Activated B cell treated with CpG ODN at 0.5 μM for 24 hours (primary cell): ENCODE results near the gene UFC1. TPM values are rescaled to one million over a fixed set of nuclear protein-coding genes. Genes with fewer than 3 reads are reported as not detected.

ENCODE experiments used
- ATAC-seq: fragments of 200-7000 bp; cut with Tn5 transposase; one replicate; pipeline ENCODE4 v1.10.0; 2021; ENCODE audit warnings: low read depth, mild to moderate bottlenecking, moderate library complexity
- CTCF ChIA-PET: fragments of 350-600 bp; sonication (Branson Sonifier 250); formaldehyde crosslinking; loops from one replicate; lab custom pipeline; 2021; ENCODE audit warnings: antibody characterized with exemption; lab: Charles Lee
- POLR2A ChIA-PET: fragments of 350-600 bp; sonication (Branson Sonifier 250); formaldehyde crosslinking; loops from one replicate; lab custom pipeline; 2021; ENCODE audit warnings: antibody characterized with exemption; lab: Charles Lee
- DNase-seq: peaks from one replicate; pipeline ENCODE4 v3.0.0; 2022
- H3K27ac Mint-ChIP-seq: one replicate; pipeline ENCODE4 v1.8.0; 2020; ENCODE audit warnings: mixed read lengths
- H3K27me3 Mint-ChIP-seq: one replicate; pipeline ENCODE4 v1.8.0; 2021; ENCODE audit warnings: mixed read lengths
- H3K36me3 Mint-ChIP-seq: one replicate; pipeline ENCODE4 v1.8.0; 2021; ENCODE audit warnings: low read depth, mixed read lengths
- H3K4me1 Mint-ChIP-seq: one replicate; pipeline ENCODE4 v1.8.0; 2021; ENCODE audit warnings: mixed read lengths
- H3K4me3 Mint-ChIP-seq: one replicate; pipeline ENCODE4 v1.8.0; 2020; ENCODE audit warnings: mild to moderate bottlenecking, mixed read lengths
- H3K9me3 Mint-ChIP-seq: one replicate; pipeline ENCODE4 v1.8.0; 2020; ENCODE audit warnings: mixed read lengths
- intact Hi-C: fragments of 100-400 bp; cut with micrococcal nuclease; formaldehyde crosslinking; loops from one replicate; pipeline ENCODE4 v1.15.1; 2024
- total RNA-seq: library from RNA; stranded (reverse); gene quantifications from 2 replicates; pipeline ENCODE4 v1.2.3, GENCODE V29; 2022
- TF ChIP-seq, protein P1 (sequence below): fragments of 200-600 bp; IDR thresholded peaks from one replicate; pipeline ENCODE4 v1.8.0; 2022; ENCODE audit warnings: antibody characterized with exemption, mild to moderate bottlenecking

Gene UFC1
- total RNA-seq, 1 donor from 2014 or later = 107 TPM

GRCh38 chr1:161128591-161129420 lies 25.0 kb upstream of the UFC1 start:
- CTCF ChIA-PET = no interaction called here
- Mint-ChIP-seq H3K9me3 (no peaks in the 10 kb centered on the region), H3K27ac (no peak overlapping the region), H3K4me1 (peaks cover 46% of the 10 kb centered on the region), H3K27me3 (no peaks in the 10 kb centered on the region), H3K36me3 (peaks cover 65% of the 10 kb centered on the region), H3K4me3 (no peak overlapping the region)
- TF ChIP-seq, protein P1, sequence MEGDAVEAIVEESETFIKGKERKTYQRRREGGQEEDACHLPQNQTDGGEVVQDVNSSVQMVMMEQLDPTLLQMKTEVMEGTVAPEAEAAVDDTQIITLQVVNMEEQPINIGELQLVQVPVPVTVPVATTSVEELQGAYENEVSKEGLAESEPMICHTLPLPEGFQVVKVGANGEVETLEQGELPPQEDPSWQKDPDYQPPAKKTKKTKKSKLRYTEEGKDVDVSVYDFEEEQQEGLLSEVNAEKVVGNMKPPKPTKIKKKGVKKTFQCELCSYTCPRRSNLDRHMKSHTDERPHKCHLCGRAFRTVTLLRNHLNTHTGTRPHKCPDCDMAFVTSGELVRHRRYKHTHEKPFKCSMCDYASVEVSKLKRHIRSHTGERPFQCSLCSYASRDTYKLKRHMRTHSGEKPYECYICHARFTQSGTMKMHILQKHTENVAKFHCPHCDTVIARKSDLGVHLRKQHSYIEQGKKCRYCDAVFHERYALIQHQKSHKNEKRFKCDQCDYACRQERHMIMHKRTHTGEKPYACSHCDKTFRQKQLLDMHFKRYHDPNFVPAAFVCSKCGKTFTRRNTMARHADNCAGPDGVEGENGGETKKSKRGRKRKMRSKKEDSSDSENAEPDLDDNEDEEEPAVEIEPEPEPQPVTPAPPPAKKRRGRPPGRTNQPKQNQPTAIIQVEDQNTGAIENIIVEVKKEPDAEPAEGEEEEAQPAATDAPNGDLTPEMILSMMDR = no peak
- no peak for DNase-seq
- POLR2A ChIA-PET = interaction anchor here (0.7 to 2.2 kb wide), 3 partner anchors 11 to 83 kb away, joined by 4 to 8 read pairs (median 6); partner anchors contain the start of genes NIT1, PFDN2 and USF1
- intact Hi-C loops = no loop called here
- ATAC-seq = no peak

GRCh38 chr1:161130266-161130665 lies 23.5 kb upstream of the UFC1 start:
- intact Hi-C loops = no loop called here
- DNase-seq (no peak), ATAC-seq (no peak)
- peaks cover 48% of the 10 kb centered on the region for H3K4me1 Mint-ChIP-seq
- H3K27me3 Mint-ChIP-seq = no peaks in the 10 kb centered on the region
- POLR2A ChIA-PET = interaction anchor here (0.6 to 1.0 kb wide), 2 partner anchors 9 to 20 kb away, joined by 3 to 4 read pairs; no protein-coding TSS in a partner anchor
- peaks cover 51% of the 10 kb centered on the region for H3K36me3 Mint-ChIP-seq
- TF ChIP-seq, protein P1 = no peak
- CTCF ChIA-PET = no interaction called here
- peak overlapping the region; percentile 13 for H3K27ac Mint-ChIP-seq
- H3K9me3 Mint-ChIP-seq = no peaks in the 10 kb centered on the region
- H3K4me3 Mint-ChIP-seq = peak overlapping the region; percentile 17

DNA sequence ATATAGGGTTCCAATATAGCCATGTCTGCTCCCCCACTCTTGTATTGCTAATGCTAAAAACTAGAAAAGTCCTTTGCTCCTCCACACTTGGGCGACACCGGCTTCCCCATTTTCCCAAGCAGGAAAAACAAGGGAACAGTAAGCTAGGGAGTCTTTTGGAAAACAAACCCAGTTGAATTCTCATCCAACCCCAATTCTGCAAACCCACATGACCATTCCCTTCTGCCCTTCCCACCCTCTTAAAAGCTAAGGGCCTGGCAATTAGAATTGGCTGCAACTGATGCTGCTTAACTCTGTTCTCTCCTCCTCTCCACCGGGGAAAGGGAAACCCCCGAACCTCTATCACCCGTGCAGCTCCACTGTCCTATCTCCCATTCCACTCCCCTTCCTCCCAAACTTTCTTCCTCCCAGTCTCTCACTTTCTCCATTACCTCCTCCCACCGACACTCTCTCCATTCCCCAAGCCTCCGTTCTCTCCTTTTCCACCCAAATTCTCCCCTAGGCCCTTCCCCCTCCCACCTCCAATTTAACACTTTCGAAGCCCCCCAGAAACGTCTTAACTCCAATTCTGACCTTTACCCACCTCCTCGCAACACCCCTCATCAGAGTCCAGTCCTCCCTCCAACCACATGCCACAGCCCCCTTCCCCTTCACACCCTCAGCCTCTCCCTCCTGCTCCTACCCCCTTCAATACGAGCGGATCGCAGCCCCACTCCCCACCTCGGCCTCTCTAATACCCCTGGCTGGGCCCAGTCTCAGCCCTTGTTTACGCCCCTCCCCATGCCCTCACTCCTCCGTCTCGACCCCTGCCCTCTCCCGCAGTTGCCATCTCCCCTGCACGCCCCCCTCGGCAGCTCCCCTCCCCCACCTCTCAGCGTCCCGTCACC lies 22.0 kb upstream of the UFC1 start:
- Mint-ChIP-seq H3K4me1 (peaks cover 41% of the 10 kb centered on the region), H3K36me3 (peaks cover 43% of the 10 kb centered on the region)
- TF ChIP-seq, protein P1 = no peak

GRCh38 chr1:161132410-161133219 lies 21.2 kb upstream of the UFC1 start, which contains the start of gene DEDD:
TSS of gene DEDD (minus strand) at chr1:161132667. CDS start at chr1:161124462, 8,205 bp downstream.
- ATAC-seq = peak; percentile 92
- H3K27me3 Mint-ChIP-seq = no peaks in the 10 kb centered on the region
- peak; percentile 88 for DNase-seq
- no peaks in the 10 kb centered on the region for H3K9me3 Mint-ChIP-seq
- intact Hi-C loops = loop anchor here (1.0 to 2.0 kb wide), 8 partner anchors 14 to 296 kb away; partner anchors contain the start of genes ARHGAP30, B4GALT3, KLHDC9 and NIT1
- TF ChIP-seq, protein P1 = no peak
- ChIA-PET POLR2A (interaction anchor here (0.5 to 3.5 kb wide), 25 partner anchors 8 to 1042 kb away, joined by 3 to 41 read pairs (median 5); partner anchors contain the start of genes ARHGAP30, B4GALT3, KLHDC9 and NDUFS2), CTCF (interaction anchor here (0.7 to 2.4 kb wide), 6 partner anchors 15 to 381 kb away, joined by 3 to 7 read pairs (median 5); partner anchors contain the start of genes NIT1 and PFDN2)
- H3K27ac Mint-ChIP-seq = no peak within 1 kb of the TSS
- H3K4me3 Mint-ChIP-seq = no peak within 1 kb of the TSS
- H3K36me3 Mint-ChIP-seq = peaks cover 34% of the 10 kb centered on the region
- peaks cover 33% of the 10 kb centered on the region for H3K4me1 Mint-ChIP-seq

More for the DNA sequence above, 22.0 kb upstream of the UFC1 start:
- H3K9me3 Mint-ChIP-seq = no peaks in the 10 kb centered on the region
- CTCF ChIA-PET = interaction anchor here (1.4 to 2.4 kb wide), 3 partner anchors 14 to 60 kb away, joined by 5 to 7 read pairs (median 5); partner anchors contain the start of genes NIT1 and PFDN2
- H3K4me3 Mint-ChIP-seq = no peak overlapping the region
- no peak for ATAC-seq
- no peak overlapping the region for H3K27ac Mint-ChIP-seq
- no peaks in the 10 kb centered on the region for H3K27me3 Mint-ChIP-seq
- no peak for DNase-seq
- POLR2A ChIA-PET = interaction anchor here (0.6 to 3.5 kb wide), 20 partner anchors 7 to 1042 kb away, joined by 3 to 41 read pairs (median 6); partner anchors contain the start of genes ARHGAP30, B4GALT3, KLHDC9 and NDUFS2
- intact Hi-C loops = loop anchor here (1.0 to 2.0 kb wide), 8 partner anchors 13 to 295 kb away; partner anchors contain the start of genes ARHGAP30, B4GALT3, KLHDC9 and NIT1
